ENCODE results near the gene CXCL14. TPM values are rescaled to one million over a fixed set of nuclear protein-coding genes. Genes with fewer than 3 reads are reported as not detected.

Gene CXCL14
- total and polyA plus RNA-seq, 2 donors (not counting 1 experiment from before 2014, with no cell fraction given): not detected

DNA sequence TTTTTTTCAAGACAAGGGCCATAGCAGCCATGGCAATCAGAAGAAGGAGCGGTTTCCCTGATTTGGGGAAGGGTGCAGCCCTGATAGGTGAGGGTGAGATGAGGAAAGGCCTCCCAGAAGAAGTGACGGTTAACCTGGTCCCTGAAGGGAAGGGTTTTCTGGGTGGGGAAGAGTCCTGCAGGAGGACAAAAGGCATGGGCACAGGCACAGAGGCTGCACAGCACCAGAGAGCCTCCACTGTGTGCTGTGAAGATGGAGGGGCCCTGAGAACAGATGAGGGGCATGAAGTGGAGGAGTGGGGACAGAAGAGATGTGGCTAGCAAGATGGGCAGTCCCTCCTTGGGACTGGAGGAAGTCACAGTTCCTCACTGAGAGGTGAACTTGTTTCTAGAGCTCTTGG lies 46.3 kb upstream of the CXCL14 start:
- Mint-ChIP-seq H3K9me3 (ENCODE audit: insufficient read depth) (no peaks in the 10 kb centered on the region), H3K27me3 (peaks cover 20% of the 10 kb centered on the region), H3K4me1 (no peaks in the 10 kb centered on the region), H3K4me3 (no peak overlapping the region), H3K27ac (no peak overlapping the region)
- H3K36me3 ChIP-seq (replicated peaks in 1 of 2; ENCODE audit: control extremely low read depth in 1 of 2, control insufficient read depth in 1 of 2, extremely low read depth in 1 of 2, insufficient read depth in 2 of 2, low read length in 1 of 2): no peaks in the 10 kb centered on the region
- no peak overlapping the region for H2AFZ ChIP-seq (ENCODE audit: insufficient read depth, low read depth, low read length, poor library complexity, severe bottlenecking)
- no peaks in the 10 kb centered on the region for H3K27me3 ChIP-seq (replicated peaks in 1 of 4; ENCODE audit: control extremely low read depth in 1 of 4, control insufficient read depth in 3 of 4, insufficient read depth in 4 of 4, low read length in 3 of 4)
- WGBS (ENCODE audit: insufficient coverage): 82% methylated on average over 2 of the region's 2 CpGs
- CTCF ChIA-PET: no interaction called here
- H3K4me2 ChIP-seq (replicated peaks; ENCODE audit: low read depth, low read length, poor library complexity, severe bottlenecking): no peak overlapping the region
- no peaks in the 10 kb centered on the region for H3K79me2 ChIP-seq (ENCODE audit: control insufficient read depth, insufficient read depth, low read length)
- no peaks in the 10 kb centered on the region for H4K20me1 ChIP-seq (ENCODE audit: control insufficient read depth, insufficient read depth, low read length, poor library complexity, severe bottlenecking)
- H3K9ac ChIP-seq (ENCODE audit: low read length): no peak overlapping the region
- no peak overlapping the region for H3K27ac ChIP-seq (ENCODE audit: low read length in 2 of 2)
- H3K4me1 ChIP-seq (ENCODE audit: control insufficient read depth in 2 of 2, insufficient read depth in 2 of 2, low read length in 2 of 2): no peaks in the 10 kb centered on the region
- TF ChIP-seq EZH2 (IDR thresholded peaks at IDR 0.05; ENCODE audit: borderline replicate concordance, insufficient read depth, low read depth, low read length, poor library complexity, severe bottlenecking): no peak
- no peak for TF ChIP-seq CTCF (IDR thresholded peaks at IDR 0.05)
- DNase-seq (no peak), ATAC-seq (ENCODE audit: low read depth) (no peak)
- H3K4me3 ChIP-seq (ENCODE audit: control extremely low read depth in 1 of 5, extremely low read depth in 1 of 5, insufficient read depth in 1 of 5, low read depth in 2 of 5, low read length in 4 of 5): no peak overlapping the region
- intact Hi-C loops (cut with micrococcal nuclease): no loop called here
- POLR2A ChIA-PET: no interaction called here
- H3K9me3 ChIP-seq (ENCODE audit: control extremely low read depth in 1 of 3, control insufficient read depth in 2 of 3, insufficient read depth in 1 of 3, low read length in 2 of 3): peaks cover 0 to 10% (median under 1%) of the 10 kb centered on the region in 3 donors

DNA sequence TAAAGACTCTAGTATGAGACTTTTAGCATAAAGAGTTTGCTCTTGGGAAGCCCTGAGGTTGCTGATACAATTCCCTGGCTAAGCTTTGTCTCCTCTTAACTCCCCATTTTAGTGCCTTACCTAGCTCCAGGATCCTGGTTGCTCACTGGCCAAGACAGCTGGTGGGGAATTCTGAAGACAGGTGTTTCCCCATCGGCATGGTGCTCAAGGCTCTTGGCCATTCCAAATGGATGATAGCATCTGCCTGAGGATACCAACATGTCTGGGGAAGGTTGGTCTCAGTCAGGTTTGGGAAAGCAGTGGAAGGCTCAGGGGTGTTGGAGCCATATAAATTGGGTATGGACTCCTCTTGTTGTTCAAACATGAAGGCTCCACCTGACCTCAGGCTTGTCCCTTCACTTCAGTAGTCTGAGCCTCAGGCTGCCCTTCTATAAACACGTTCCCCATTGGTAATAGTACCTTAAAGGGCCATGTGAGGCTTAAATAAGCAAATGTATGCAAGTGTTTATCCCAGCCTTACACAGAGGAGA lies 44.5 kb upstream of the CXCL14 start:
- H3K9me3 ChIP-seq (ENCODE audit: control extremely low read depth in 1 of 3, control insufficient read depth in 2 of 3, insufficient read depth in 1 of 3, low read length in 2 of 3): peaks cover 0 to 17% (median 16%) of the 10 kb centered on the region in 3 donors
- H3K4me3 Mint-ChIP-seq: no peak overlapping the region
- H3K27me3 ChIP-seq (replicated peaks in 1 of 4; ENCODE audit: control extremely low read depth in 1 of 4, control insufficient read depth in 3 of 4, insufficient read depth in 4 of 4, low read length in 3 of 4): no peaks in the 10 kb centered on the region
- CTCF ChIA-PET: no interaction called here
- WGBS (ENCODE audit: insufficient coverage): 100% methylated on average over 1 of the region's 2 CpGs
- H3K4me3 ChIP-seq (ENCODE audit: control extremely low read depth in 1 of 5, extremely low read depth in 1 of 5, insufficient read depth in 1 of 5, low read depth in 2 of 5, low read length in 4 of 5): no peak overlapping the region
- ATAC-seq (ENCODE audit: low read depth) (no peak), DNase-seq (no peak)
- TF ChIP-seq EZH2 (IDR thresholded peaks at IDR 0.05; ENCODE audit: borderline replicate concordance, insufficient read depth, low read depth, low read length, poor library complexity, severe bottlenecking): no peak
- TF ChIP-seq CTCF (IDR thresholded peaks at IDR 0.05): no peak
- no peak overlapping the region for H3K27ac Mint-ChIP-seq
- no peak overlapping the region for H2AFZ ChIP-seq (ENCODE audit: insufficient read depth, low read depth, low read length, poor library complexity, severe bottlenecking)
- intact Hi-C loops (cut with micrococcal nuclease): no loop called here
- H3K4me1 ChIP-seq (ENCODE audit: control insufficient read depth in 2 of 2, insufficient read depth in 2 of 2, low read length in 2 of 2): no peaks in the 10 kb centered on the region
- H3K27ac ChIP-seq (ENCODE audit: low read length in 2 of 2): no peak overlapping the region
- POLR2A ChIA-PET: no interaction called here
- H4K20me1 ChIP-seq (ENCODE audit: control insufficient read depth, insufficient read depth, low read length, poor library complexity, severe bottlenecking): no peaks in the 10 kb centered on the region
- H3K36me3 ChIP-seq (replicated peaks in 1 of 2; ENCODE audit: control extremely low read depth in 1 of 2, control insufficient read depth in 1 of 2, extremely low read depth in 1 of 2, insufficient read depth in 2 of 2, low read length in 1 of 2): no peaks in the 10 kb centered on the region
- no peaks in the 10 kb centered on the region for H3K79me2 ChIP-seq (ENCODE audit: control insufficient read depth, insufficient read depth, low read length)
- H3K4me2 ChIP-seq (replicated peaks; ENCODE audit: low read depth, low read length, poor library complexity, severe bottlenecking): no peak overlapping the region
- H3K9me3 Mint-ChIP-seq (ENCODE audit: insufficient read depth): peaks cover 8% of the 10 kb centered on the region
- peaks cover 23% of the 10 kb centered on the region for H3K27me3 Mint-ChIP-seq
- H3K9ac ChIP-seq (ENCODE audit: low read length): no peak overlapping the region
- no peaks in the 10 kb centered on the region for H3K4me1 Mint-ChIP-seq

All from B cell (primary cell).